Left forelimb (tissue), 1 donor: Measurements from ENCODE around the gene ATXN3L.
"Not testable (repeated sequence)": the region's sequence is repeated elsewhere in the genome, so short reads cannot be mapped to it uniquely, and the experiment has no call there.

ENCODE experiments used
- DNase-seq: peaks from one replicate; pipeline ENCODE4 v3.0.0-alpha.2; 2018; ENCODE audit warnings: low spot score

Gene ATXN3L

DNA sequence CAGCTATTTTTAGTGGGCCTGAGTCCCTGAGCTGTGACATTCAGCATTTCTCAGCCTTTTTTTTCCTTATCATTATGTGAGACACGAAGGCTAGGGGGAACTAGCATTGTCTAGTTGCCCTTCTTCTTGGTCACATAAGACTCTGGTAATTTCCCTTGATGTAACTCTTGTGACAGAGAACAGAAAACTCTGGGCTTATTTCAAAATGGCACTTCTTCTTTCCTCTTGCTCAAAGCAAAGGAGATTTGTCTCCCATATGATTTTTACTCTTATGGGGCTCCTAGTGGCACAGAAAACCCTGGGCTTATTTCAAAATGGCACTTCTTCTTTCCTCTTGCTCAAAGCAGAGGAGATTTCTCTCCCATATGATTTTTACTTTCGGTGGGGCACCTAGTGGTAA lies 14.7 kb downstream of the ATXN3L start:
- no peak for DNase-seq

DNA sequence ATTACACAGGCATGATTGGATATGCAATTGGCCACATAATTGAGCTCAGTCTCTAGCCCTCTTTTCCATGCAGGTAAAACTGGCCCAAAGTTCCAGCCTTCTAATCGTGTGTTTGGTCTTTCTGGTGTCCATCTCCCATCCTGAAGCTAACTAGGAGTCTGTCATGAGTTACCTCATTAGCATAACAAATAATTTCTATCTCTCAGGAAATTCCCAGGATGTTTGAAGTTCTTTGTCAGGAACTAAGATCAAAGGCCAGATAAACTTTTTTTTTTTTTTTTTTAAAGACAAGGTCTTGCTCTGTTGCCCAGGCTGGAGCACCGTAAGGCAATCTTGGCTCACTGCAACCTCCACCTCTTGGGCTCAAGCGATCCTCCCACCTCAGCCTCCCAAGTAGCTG lies 15.8 kb downstream of the ATXN3L start:
- no peak for DNase-seq

DNA sequence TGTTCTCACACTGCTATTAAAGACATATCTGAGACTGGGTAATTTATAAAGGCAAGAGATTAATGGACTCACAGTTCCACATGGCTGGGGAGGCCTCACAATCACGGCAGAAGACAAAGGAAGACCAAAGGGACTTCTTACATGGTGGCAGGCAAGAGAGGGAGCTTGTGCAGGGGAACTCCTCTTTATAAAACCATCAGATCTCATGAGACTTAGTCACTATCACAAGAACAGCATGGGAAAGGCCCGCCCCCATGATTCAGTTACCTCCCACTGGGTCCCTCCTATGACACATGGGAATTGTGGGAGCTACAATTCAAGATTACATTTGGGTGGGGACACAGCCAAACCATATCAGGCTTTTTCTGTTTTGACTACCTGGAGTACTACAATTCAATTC lies 16.6 kb downstream of the ATXN3L start:
- DNase-seq, result not testable (repeated sequence)

GRCh38 chrX:13298836-13299235 lies 21.0 kb downstream of the ATXN3L start:
- DNase-seq, result no peak

- no peak for DNase-seq
These were observed 24.0 kb downstream of the ATXN3L start for GRCh38 chrX:13295841-13296240.

DNA sequence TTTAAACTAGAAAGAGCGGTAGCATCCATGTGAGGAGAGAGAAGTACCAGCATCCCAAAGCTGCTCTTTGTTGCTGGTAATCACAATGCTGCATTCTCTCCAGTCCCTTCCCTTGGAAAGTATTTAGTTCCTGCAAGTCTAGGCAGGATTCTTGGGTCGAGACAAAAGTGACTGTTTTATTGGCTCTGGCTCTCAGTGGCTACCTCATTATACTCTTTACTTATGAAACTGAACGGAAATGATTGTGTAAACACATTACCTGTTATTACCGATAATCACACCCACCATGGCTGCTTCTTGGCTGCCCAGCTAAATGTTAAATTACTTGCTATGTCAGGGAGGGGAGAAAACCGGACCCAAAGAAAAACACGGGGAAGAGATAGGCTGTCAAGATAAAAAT lies 26.2 kb downstream of the ATXN3L start:
- DNase-seq, result no peak

- no peak for DNase-seq
These were observed 28.8 kb downstream of the ATXN3L start for GRCh38 chrX:13290891-13291614.

DNA sequence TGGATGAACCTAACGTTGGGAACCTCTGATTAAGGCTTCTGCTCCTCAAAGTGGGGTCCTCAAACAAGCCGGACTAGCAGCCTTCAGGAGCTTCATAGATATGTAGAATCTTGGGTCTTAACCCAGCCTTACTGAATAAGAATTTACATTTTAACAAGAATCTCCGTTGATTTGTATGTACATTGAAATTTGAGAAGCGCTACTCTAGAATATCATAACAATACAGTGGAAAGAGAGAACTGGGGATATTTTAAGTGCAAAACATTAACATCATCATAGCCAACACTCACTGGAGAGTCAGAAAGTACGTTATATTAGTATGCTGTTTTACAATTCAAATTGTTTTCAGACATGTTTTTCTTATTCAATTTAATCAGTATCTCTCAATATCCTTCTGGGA lies 31.2 kb downstream of the ATXN3L start:
- DNase-seq, result no peak

DNA sequence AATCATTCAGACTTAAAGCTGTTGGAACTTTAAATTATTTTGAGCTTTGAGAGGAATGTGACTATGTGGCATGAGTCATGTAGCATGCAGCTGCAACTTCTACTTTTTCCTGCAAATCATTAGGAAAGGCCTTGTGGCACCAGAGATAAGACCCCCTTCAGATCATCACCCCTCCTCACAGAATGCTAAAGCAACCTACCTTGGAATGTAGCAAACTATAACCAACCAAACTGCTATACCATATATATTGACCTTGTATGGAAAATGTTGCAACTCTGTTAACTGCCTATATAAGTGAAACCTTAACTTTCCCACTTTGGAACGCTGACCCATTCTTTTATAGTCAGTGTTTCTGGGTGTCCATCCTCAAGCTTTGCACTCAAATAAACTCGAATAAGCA lies 32.0 kb downstream of the ATXN3L start:
- DNase-seq, result no peak

DNA sequence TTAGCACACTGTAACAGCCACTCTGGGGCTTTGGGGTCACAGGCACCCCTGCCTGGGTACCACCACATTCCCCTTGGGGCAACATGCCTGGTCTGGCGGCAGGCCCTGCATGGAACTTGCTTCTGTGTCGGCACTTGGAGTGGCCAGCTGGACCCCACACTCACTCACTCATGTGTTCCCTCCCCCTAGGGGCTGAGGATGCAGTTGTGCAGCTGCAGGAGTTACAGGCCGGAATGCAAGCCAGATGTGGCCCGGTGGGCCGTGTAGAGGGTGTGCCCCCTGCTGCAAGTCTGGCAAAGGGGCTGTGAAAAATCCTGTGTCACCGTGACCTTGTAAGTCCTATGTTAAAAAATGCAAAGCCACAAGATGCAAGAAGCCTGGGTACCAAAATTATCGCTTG lies 34.2 kb downstream of the ATXN3L start:
- DNase-seq, result no peak

- no peak for DNase-seq
These were observed 34.6 kb downstream of the ATXN3L start for GRCh38 chrX:13285229-13285628.

DNA sequence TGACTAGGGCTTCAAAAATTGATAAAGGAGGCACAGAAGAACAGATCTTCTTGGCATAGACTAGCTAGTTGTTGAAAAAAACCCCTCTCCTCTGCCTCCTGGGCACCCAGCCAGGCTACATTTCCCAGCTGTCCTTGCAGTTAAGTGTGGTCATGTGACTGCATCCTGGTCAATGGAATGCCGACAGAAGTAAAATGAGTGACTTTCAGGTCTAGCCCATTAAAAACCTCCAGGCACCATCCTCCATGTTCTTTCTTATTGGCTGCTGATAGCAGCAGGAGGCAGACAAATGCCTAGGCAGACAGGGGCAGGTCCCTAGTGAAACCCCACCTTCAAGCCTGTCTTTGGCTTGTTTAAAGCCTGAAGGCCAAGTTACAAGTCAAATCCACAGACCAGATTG lies 35.3 kb downstream of the ATXN3L start:
- no peak for DNase-seq

DNA sequence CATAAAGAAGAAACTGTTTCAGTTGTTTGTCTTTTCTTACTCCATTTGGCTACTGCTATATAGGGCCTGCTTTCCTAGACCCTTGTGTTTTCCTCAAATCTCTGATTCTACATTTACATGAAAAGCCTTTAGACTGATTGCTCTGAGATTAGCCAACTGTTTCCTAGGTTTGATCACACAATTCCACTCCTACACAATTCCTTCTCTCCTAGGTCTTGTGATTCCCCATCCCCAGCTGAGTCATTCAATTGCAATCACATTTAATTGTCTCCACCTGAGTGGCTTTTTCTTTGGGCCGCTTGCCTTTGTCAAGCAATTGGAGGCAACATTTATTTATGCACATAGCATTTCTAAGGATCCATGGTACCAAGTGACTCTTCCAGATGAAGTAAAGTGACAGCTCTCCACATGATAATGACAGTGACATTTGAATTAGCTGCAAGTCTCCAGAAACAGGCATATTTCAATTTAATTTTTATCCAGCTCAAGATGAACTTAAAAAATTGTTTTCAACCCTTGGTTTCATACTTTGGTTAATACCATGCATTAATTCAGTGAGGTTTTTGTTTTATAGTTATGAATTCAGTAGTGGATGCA lies 35.8 kb downstream of the ATXN3L start:
- no peak for DNase-seq

DNA sequence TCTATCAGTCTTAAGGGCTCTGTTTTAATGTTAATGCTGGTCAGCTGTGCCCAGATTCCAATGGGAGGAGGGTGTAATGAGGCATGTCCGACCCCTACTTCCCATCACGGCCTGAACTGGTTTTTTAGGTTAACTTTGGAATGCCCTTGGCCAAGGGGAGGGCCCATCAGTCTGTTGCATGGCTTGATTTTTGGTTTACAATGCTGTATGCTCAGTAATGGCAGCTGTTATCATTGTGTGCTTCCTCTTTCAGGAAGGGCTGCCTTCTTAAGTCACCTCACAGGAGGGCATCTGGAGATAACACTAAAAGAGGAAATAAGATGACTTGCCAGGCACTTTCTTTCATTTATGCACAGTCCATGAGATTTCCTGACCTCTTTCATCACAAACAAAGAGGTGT lies 36.3 kb downstream of the ATXN3L start:
- DNase-seq, result no peak

GRCh38 chrX:13281289-13281688 lies 38.6 kb downstream of the ATXN3L start:
- no peak for DNase-seq

DNA sequence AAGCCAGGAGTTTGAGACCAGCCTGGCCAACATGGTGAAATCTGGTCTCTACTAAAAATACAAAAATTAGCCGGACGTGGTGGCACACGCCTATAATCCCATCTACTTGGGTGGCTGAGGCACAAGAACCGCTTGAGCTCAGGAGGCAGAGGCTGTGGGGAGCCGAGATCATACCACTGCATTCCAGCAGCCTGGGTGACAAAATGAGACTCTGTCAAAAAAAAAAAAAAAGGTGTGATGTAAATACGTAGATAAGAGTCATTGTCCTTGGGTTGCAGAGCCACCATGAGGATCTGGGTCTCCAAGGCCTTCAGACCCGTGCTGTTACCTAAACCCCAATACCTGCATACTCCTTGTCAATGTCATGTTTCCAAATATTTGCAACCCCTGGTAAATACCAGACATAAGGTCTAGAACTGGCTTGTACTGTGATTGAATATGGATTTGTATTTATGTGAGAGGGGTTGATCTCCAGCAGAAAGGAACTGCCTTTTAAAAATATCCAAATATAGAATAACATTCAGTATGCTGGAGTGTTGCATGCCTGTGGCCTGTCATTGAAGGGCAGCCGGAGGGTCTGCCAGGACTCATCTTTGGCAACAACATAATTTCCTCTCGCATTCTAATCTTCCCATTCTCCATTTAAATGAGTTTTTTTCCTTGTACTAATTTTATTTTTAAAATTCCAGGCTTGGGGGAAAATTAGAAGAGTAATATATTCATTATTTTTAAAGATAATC lies 40.4 kb downstream of the ATXN3L start:
- DNase-seq, result no peak

DNA sequence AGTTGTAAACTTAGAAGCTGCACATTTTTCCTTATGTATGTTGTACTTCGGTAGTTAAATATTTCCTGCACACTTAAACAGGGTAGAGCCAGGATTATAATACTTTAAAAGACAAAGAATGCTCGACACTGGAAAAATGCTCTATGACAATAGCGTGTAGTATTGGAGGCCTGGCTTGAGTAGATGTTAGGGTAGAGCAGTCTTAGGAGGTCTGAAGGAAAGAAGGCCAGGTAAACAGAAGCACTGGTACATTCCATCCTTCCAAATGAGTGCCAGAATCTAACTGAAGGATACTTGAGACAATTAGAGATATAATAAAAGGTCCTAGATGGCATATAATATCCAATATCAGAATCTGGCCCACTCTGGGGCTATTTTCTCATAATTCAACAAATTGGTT lies 42.3 kb downstream of the ATXN3L start:
- DNase-seq, result no peak

DNA sequence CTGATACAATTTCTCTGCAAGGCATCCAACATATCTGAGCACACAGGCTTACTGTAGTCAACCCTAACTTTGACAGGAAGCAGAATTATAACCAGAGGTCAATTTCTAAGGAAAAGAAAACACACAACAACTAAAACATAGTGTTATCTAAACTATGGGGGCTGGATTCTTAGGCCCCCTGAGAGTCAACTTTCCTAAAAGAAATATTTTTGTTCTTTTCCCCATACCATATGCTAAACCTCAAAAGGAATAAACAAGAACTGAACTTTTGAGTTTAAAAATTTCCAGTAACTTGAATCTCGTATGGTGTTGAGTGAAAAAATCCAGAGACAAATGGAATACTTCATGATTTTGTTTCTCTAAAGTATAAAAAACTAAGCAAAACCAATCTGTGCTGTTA lies 42.9 kb downstream of the ATXN3L start:
- DNase-seq, result no peak

DNA sequence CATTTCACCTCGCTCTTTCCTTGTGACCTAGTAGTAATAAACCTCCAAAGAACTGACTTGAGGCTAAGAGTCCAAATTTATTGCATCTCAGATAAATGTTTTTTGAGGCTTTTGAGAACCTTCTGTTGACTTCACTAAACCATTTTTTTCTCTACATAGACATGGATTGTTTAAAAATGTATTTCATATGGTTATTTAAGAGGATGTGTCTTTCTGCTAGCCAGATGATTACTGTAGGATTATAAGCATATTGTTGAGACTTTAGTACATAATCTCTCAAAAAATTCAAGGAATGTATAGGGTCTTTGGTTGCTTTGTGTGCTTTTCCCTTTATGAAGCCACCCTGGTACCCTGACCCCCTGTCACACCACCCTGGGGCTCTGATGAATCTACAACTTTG lies 44.8 kb downstream of the ATXN3L start:
- no peak for DNase-seq

GRCh38 chrX:13272426-13272825 lies 47.4 kb downstream of the ATXN3L start:
- DNase-seq, result no peak

DNA sequence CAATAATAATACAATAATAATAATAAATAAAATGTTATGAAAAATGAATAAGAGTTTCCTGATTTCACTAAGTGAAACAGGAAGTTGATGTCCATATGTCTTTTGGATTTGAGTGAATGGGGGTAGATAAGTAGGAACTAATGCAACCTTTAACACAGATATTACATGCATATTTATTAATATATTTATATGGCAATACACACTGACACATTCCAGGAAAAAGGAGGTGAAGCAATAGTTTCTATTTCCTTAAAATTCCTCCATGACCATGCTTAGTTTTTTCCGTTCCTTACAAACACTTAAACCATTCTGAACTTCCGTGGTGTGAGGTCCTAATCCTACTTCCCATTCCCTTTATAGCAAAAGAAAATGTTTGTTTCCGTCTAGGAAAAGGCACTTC lies 48.3 kb downstream of the ATXN3L start:
- DNase-seq, result no peak

- DNase-seq, result no peak
These were observed 49.5 kb downstream of the ATXN3L start for GRCh38 chrX:13270360-13270759.

DNA sequence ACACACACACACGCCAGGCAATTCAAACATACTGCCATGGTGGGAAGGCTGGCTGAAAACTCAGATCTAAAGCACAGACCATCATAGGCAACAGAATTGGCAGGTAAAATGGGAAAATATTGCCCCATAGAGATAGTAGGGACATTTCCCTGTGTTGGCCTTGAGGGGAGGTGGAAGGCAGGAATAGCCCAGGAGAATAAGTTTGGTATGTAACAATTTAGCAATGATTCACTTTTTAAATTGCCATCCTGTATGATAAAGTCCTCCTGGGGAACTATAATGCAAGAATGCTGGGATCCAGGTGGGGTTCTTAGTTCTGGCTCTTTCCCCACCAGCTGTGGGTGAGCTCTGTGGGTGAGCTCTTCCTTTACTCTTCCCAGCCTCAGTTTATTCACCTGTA lies 51.0 kb downstream of the ATXN3L start:
- no peak for DNase-seq
